COR-L47 (cell line): ENCODE results near the gene ALDH1A1.
"Not testable (repeated sequence)": the region's sequence is repeated elsewhere in the genome, so short reads cannot be mapped to it uniquely, and the experiment has no call there.

Experiments
- DNase-seq: peaks from one replicate; lab custom pipeline; 2025; lab: John Stamatoyannopoulos, UW

The ALDH1A1 gene

GRCh38 chr9:72943844-72944462, 8.9 kb downstream of the ALDH1A1 start:
- DNase-seq = no peak

- no peak for DNase-seq
Observed at GRCh38 chr9:72942451-72942850, 10.4 kb downstream of the ALDH1A1 start.

DNA sequence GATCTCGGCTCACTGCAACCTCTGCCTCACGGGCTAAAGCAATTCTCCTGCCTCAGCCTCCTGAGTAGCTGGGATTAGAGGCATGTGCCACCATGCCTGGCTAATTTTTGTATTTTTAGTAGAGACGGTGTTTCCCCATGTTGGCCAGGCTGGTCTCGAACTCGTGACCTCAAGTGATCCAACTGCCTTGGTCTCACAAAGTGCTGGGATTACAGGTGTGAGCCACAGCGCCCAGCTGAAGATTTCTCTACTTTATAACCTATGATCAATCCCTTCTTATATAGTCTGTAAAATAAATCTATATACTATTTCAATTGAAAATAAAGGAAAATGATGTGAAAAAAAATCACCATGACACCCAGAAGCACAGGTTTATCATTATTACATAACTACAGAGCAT, 13.3 kb downstream of the ALDH1A1 start:
- not testable (repeated sequence) for DNase-seq

DNA sequence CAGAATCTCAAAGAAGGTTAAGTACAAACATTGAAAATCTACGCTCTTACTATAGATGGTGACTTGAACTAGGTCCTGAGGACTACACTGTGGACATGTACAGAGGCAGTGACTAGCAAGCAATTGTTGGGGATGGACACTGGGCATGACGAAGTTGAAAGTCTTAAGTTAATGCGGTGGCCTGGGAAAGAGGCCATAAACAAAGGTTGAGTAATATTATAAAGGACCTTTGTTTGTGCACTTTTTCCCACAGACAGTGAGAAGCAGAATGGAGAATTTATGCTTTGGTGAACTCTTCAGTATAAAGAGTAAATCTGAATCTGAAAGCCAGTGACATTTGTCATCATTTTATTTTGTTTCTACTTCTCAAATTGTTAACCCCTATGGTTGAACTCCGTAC, 15.3 kb downstream of the ALDH1A1 start:
- DNase-seq = no peak

DNA sequence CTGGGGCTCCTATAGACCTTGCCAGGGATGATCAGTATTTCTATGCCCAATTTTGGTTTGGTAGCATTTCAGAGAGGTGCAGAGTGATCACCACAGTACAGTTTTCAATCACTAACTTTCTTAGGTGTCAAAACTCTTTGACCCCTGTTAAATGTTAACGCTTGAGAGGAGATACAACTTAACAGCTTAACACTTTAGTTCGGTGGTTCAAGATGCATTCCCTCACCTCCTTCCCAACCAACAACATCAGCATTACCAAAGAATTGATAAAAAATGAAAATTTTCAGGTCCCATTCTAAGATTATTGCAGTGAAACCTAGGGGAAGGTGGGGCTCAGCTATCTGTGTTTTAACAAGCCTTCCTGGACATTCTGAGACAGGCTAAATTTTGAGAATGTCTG, 16.2 kb downstream of the ALDH1A1 start:
- DNase-seq = no peak

DNA sequence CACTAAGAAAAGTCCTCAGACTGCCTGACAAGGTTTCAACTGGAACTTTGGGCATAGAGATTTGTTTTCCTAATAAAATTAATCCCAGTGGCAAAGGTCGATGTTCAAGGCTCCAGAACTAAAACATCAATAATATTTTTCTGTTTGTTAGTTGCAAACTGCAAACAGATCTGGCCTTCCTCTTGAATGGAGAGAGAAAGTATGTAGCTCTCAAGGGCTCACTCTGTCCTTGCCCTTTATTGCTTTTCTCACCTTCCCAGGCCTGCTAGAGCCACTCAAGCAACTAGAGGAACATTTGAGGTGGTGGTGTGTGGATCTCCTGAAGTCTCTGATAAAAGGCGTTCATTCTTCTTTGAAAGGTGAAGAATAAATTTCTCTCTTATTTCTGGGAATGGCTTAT, 16.6 kb downstream of the ALDH1A1 start:
- DNase-seq = no peak

DNA sequence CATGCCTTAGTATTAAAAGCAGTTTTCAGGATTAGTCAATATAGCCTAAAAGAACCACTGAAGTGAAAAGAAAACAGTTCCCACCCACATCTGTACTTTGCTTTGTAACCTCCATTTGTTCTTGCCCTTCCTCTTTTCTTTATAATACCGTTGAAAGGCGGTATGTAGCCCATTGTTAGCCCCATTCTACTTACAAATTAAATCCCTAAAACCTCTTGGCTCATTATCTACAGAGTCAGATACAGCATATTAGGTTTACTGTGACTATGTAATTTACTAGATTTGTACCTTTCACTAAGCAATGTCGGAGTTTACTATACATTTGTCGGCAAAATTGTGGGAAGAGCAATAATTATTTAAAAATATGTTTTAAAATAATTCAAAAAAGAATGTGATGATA, 17.3 kb downstream of the ALDH1A1 start:
- DNase-seq = no peak

DNA sequence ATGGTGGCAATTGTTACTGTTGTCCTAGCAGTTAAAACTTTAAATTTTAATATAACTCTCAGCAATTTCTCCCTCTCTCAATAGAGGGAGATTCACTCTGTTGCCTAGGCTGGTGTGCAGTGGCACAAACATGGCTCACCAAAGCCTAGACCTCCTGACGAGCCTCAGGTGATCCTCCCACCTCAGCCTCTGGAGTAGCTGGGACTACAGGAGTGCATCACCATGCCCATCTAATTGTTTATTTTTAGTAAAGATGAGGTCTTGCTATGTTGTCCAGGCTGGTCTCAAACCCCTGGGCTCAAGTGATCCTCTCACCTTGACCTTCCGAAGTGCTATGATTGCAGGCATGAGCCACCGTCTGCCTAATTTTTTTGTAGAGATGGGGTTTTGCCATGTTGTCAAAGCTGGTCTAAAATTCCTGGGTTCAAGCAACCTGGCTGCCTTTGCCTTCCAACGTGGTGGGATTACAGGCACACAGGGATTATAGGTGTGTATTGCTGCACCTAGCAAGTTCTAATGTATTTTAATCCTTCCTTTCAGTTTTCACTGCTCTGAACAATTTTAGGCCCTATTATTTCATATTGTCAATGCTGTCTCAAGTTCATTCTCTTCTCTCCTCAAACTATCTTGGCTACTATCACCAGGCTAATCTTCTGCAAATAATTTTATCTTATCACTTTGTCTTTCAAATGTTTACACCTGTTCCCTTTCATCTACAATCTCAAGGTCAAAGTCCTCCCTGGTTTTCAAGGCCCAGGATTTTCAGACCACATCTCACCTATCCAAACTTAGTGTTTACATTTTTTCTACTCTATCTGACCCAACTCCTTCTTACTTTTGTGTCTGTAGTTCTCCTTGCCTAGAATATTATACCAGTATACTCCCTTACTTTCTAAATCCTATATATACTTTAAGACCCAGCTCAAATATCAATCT, 18.9 kb downstream of the ALDH1A1 start:
- DNase-seq = no peak

DNA sequence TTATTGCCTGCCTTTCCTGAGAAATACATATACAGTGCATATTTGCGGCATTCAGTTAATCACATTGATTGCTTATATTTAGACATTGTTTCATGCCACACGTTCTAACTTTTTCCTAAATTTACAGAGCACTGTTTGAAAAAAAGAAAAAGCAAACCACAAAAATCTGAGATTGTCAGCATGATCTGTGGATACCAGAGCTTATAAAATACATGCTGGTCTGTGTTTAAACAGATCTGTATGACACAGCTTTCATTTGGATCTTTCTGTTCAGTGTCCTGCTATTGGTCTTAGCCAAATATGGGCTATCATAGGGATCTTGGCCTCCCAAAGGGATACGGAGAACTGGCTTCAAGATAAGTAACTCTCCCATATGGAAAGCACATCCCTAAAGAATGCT, 20.2 kb downstream of the ALDH1A1 start:
- DNase-seq = no peak

GRCh38 chr9:72931897-72932296, 21.0 kb downstream of the ALDH1A1 start:
- DNase-seq = no peak

GRCh38 chr9:72931437-72931836, 21.4 kb downstream of the ALDH1A1 start:
- no peak for DNase-seq

GRCh38 chr9:72930828-72931227, 22.0 kb downstream of the ALDH1A1 start:
- DNase-seq = no peak

DNA sequence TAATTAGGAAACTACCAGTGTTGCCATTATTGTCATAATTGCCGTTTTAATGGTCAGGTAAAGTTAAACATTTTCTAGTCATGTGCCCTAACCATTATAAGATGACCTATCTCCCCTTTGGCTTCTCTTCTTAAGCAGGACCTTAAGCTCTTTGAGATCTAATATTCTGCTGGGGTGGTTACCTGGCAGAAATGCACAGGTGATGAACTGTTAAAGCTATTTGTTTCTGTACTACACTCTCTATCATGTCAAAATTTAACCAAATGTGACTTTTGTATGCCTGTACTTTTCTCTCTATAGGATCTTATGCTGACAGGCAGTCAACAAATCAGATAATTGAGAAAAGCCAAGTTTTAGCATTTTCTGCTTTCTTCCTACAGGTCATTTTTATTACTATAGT, 23.3 kb downstream of the ALDH1A1 start:
- DNase-seq = no peak

GRCh38 chr9:72928042-72928507, 24.8 kb downstream of the ALDH1A1 start:
- DNase-seq = no peak

- DNase-seq = no peak
Observed at GRCh38 chr9:72926506-72926905, 26.3 kb downstream of the ALDH1A1 start.

DNA sequence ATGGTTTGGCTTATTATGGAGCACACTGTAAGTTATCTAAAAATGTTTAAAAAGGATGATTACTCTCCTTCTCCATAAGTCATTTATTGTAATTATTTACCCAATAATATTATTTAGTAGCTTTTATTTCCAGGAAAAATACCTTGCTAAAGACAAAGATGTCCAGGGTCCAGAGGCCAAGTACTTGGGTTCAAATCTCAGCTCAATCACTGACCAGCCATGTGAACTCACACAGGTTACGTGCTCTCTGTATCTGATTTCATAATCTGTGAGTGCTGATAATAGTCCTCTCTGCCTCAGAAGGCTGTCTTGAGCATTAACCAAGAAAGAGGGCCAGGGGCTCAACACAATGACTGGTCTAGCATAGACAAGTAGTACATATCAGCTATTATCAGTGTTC, 27.0 kb downstream of the ALDH1A1 start:
- DNase-seq = no peak

DNA sequence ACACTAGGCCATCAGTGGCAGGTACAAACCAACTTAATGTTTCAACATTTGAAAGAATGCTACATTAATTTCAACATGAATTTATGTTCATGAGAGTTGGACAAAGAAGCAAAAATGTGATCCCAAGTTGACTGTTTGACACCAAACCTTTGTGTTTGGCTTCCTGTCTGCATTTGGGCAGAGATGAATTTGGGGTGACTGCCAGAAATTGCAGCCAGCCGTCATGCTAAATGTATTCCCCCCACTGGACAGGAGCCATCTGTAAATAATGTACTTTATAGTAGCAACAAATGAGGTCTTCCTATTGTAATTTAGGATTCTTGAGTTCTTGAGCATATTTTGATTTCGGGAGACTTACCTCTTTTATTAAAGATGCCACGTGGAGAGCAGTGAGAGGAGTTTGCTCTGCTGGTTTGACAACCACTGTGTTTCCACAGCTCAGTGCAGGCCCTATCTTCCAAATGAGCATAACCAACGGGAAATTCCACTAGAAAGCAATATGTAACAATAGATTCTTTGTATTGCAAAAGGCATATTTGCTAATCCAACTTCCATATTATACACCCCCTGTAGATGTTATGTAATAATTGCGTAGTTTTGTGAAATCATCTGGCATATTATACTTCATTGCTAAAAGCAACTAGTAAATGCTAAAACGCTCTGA, 27.6 kb downstream of the ALDH1A1 start:
- no peak for DNase-seq

DNA sequence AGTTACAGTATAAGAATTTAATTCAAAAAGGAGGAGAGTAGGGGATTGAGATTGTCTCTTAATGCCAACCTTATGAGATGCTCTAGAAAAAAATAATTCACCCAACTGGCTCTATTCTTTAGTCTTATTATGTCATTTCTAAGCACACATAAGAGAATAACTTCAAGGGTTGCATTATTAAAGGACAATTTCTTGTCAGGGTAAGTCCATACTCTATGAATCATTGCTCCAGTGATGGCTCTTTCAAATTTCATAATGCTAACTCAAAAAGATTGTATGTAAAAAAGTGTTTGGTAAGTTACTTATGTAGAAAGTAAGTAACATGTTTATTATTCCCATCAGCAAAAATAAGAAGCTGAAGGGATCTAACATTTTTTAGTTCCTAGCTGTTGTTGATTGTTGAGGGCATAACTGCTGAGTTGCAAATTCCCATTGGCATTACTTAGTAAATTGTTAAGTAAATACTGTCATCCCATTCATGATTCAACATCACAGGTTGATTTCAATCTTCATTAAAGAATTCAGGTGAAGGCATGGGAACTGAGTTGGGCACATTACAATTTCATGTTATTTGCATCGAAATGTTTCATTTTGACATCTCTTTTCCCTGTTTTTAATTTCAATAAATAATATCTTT, 28.6 kb downstream of the ALDH1A1 start:
- DNase-seq = no peak

DNA sequence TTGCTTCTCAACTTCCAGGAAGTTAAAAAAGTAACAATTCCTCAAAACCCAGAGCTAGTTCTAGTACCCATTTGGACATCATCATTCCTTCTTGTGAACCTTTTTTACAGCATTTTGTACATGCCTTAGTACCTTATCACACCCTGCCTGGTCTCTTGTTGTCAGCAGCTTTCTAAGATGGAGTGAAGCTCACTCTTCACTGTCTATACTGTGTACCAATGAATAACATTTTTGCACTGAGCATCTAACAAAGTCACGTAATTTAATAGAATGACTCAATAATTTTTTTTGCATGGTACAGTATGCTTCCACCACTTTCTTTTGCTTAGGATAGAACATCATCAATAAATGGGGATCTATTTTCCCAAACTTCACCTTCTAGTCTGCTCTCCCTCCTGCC, 29.8 kb downstream of the ALDH1A1 start:
- DNase-seq = no peak

- DNase-seq = no peak
Observed at GRCh38 chr9:72921888-72922654, 30.8 kb downstream of the ALDH1A1 start.

GRCh38 chr9:72919246-72919945, 33.5 kb downstream of the ALDH1A1 start:
- no peak for DNase-seq
